A549 (cell line): ENCODE results near the gene TMC5.

Experiments used
- EP300 ChIP-seq, 2 experiments: fragments of >200 bp; sonication (Bioruptor Twin); formaldehyde crosslinking; IDR thresholded peaks; 2 replicates in 1 of 2; 3 replicates in 1 of 2; pipeline ENCODE4 v1.6.1; 2016 to 2017
- HDAC2 ChIP-seq: fragments of 200-600 bp; sonication (generic); IDR thresholded peaks from 2 replicates; pipeline ENCODE4 v1.6.1; 2016
- KDM1A ChIP-seq: fragments of 200-600 bp; sonication (generic); IDR thresholded peaks from 2 replicates; pipeline ENCODE4 v1.6.1; 2016; ENCODE audit warnings: low read depth, mild to moderate bottlenecking
- MAFK ChIP-seq: fragments of 450-650 bp; IDR thresholded peaks from 2 replicates; pipeline ENCODE4 v1.6.1; 2014; ENCODE audit not compliant: partially characterized antibody
- NFE2L2 ChIP-seq: fragments of 150-350 bp; conservative IDR thresholded peaks from 2 replicates; pipeline ENCODE4 v1.6.1; 2014; ENCODE audit warnings: low read length
- POLR2A ChIP-seq: IDR thresholded peaks from 2 replicates; pipeline ENCODE4 v1.6.1; 2012; ENCODE audit warnings: mild to moderate bottlenecking, low read length
- POLR2AphosphoS2 ChIP-seq: conservative IDR thresholded peaks from 2 replicates; pipeline ENCODE4 v1.6.1; 2012; ENCODE audit warnings: low read length, improper control_type of control experiment, inconsistent platforms
- RFX5 ChIP-seq: fragments of 450-650 bp; IDR thresholded peaks from 2 replicates; pipeline ENCODE4 v1.7.1; 2014; ENCODE audit warnings: antibody characterized with exemption, mild to moderate bottlenecking, moderate library complexity
- SMC3 ChIP-seq: fragments of >200 bp; sonication (Bioruptor Twin); formaldehyde crosslinking; IDR thresholded peaks from 3 replicates; pipeline ENCODE4 v1.6.1; 2018; ENCODE audit warnings: inconsistent platforms
- TF ChIP-seq, protein P1 (sequence below): fragments of >200 bp; sonication (Bioruptor Twin); formaldehyde crosslinking; IDR thresholded peaks from 3 replicates; pipeline ENCODE4 v1.5.1; 2016

DNA sequence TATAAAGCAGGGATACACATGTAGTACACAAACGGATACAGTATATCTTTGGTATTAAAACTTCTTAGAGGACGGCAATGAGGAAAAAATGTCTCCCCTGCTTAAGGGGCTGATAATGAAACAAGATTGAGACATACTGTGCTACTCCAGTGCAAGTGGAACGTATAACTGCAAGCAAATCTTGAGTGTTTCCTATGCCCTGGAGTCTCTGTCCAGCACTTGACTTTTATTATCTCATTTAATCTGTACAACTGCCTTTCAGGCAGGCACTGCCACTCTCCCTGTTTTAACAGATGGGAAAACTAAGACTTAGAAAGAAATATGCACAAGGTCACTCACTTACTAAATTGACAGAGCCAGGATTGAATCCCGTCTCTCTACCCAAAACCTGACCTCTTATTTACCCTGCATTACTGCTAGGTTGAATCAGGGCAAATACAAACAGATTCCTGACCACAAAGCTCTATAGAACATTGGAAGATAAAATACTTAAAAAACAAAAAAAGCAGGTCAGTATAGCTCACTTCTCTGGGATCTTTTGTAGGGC, 28.7 kb downstream of the TMC5 start:
- TF ChIP-seq POLR2A (no peak), HDAC2 (no peak), POLR2AphosphoS2 (no peak), EP300 (IDR thresholded peaks at IDR 0.05) (no peak), SMC3 (no peak), NFE2L2 (no peak), MAFK (no peak), RFX5 (no peak), KDM1A (no peak)
- TF ChIP-seq, protein P1, sequence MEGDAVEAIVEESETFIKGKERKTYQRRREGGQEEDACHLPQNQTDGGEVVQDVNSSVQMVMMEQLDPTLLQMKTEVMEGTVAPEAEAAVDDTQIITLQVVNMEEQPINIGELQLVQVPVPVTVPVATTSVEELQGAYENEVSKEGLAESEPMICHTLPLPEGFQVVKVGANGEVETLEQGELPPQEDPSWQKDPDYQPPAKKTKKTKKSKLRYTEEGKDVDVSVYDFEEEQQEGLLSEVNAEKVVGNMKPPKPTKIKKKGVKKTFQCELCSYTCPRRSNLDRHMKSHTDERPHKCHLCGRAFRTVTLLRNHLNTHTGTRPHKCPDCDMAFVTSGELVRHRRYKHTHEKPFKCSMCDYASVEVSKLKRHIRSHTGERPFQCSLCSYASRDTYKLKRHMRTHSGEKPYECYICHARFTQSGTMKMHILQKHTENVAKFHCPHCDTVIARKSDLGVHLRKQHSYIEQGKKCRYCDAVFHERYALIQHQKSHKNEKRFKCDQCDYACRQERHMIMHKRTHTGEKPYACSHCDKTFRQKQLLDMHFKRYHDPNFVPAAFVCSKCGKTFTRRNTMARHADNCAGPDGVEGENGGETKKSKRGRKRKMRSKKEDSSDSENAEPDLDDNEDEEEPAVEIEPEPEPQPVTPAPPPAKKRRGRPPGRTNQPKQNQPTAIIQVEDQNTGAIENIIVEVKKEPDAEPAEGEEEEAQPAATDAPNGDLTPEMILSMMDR = no peak
